CD4-positive, alpha-beta T cell treated with Interleukin-17A for 4 hours (primary cell): Measurements from ENCODE around the gene SLC25A1.

ENCODE experiments used
- DNase-seq: peaks from one replicate; pipeline ENCODE4 v3.0.0-alpha.2; 2020; ENCODE audit warnings: mixed read lengths

Gene SLC25A1

DNA sequence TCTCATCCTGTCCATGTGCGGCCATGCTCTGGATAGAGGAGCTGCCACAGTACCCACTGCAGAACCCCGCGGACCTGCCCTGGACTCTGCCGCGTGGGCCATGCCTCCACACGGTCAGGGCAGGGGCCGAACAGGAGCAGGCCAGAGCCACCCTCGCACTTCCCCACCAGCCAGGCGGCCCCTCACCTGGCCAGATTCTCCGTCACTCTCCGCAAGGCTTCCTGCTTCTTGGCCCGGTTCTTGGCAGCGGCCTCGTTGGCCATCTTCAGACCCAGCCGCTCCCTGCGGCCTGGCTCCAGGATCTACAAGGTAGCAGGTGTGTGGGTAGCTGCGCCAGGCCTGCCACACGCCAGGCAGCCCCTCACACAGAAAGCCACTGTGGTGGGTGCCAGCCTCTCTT lies 43.7 kb downstream of the SLC25A1 start:
- DNase-seq = no peak

DNA sequence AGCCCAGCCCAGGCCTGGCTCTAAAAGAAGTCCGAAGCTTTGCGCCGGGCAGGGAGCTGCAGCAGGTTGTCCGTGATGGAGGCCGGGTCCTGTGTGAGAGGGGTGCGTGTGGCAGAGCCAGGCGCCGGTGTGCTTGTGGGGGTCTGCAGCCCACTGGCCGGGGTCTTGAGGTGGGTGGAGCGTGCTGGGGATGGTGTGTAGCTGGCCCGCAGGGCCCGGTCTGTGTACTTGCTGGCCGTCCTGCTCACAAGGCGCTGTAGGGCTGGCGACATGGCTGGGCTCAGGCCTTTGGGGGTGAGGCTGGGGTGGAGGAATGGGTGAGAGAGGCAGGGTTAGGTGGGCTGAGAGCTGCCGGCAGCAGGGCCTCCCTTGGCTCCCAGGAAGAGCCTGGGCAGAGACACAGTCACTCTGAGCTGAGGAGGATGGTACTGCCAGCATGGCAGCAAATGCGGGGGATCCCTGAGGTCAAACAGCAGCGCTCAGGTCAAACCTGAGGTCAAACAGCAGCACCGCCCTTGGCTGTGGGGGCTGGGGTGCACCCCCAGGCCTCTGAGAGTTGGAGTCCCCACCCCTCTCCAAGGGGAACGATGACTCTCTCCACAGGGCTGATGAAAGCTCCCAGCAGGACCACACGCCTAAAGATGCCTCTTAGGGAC lies 44.2 kb downstream of the SLC25A1 start:
- DNase-seq = no peak

DNA sequence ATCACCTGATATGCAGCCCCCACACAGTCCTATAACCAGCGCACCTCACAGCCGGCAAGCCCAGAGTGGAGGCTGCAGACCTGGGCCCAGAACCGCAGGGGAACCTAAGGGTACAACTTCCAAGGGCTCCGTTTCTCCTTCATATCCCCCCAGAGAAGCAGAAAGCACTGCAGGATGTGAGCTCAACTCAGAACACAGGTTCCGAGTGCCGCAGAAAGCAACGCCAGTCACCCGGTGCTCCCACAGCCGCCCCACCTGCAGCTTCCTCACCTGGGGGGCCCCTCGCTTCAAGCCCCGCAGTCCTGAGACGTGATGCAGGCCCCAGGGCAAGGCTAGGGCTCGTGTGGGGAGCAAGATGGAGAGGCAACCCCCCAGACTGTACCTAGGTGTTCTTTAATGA lies 45.0 kb downstream of the SLC25A1 start:
- no peak for DNase-seq

GRCh38 chr22:19132693-19133400 lies 45.7 kb downstream of the SLC25A1 start:
- DNase-seq = no peak

DNA sequence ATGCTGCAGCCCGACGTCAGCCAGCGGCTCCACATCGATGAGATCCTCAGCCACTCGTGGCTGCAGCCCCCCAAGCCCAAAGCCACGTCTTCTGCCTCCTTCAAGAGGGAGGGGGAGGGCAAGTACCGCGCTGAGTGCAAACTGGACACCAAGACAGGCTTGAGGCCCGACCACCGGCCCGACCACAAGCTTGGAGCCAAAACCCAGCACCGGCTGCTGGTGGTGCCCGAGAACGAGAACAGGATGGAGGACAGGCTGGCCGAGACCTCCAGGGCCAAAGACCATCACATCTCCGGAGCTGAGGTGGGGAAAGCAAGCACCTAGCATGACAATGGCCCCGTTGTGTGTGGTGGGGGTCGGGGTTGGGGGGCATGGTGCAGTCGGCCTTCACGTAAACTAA lies 46.4 kb downstream of the SLC25A1 start:
- DNase-seq = no peak

- DNase-seq = no peak
Observed at GRCh38 chr22:19131685-19132015, 46.9 kb downstream of the SLC25A1 start.

DNA sequence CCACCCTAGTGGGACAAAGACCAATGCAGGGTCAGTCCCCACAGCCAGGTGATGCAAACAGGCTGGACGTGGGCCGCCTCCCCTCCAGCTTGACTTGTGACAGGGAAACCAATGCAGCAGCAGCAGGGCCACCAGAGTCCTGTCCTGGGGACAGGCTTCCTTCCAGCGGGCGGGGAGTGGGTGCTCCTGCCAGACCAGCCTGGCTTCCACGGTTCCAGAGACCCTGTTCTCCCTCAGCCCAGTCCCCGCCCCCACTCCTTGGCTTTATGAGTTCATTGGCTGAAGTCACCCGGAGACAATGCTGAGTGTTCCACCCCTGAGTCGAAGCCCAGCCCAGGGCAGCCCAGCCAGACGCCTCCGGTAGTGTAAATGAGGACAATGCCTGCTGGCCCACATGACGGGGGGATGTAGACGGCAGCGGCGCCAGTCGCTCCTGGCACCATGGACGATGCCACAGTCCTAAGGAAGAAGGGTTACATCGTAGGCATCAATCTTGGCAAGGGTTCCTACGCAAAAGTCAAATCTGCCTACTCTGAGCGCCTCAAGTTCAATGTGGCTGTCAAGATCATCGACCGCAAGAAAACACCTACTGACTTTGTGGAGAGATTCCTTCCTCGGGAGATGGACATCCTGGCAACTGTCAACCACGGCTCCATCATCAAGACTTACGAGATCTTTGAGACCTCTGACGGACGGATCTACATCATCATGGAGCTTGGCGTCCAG lies 47.4 kb downstream of the SLC25A1 start, which contains the start of gene TSSK2:
Gene TSSK2 (plus strand): TSS at position 350 of the 726 bp plus-strand sequence. CDS start 92 bp downstream, at position 442.
- DNase-seq = no peak

- no peak for DNase-seq
Observed at GRCh38 chr22:19129871-19130270, 48.7 kb downstream of the SLC25A1 start.

DNA sequence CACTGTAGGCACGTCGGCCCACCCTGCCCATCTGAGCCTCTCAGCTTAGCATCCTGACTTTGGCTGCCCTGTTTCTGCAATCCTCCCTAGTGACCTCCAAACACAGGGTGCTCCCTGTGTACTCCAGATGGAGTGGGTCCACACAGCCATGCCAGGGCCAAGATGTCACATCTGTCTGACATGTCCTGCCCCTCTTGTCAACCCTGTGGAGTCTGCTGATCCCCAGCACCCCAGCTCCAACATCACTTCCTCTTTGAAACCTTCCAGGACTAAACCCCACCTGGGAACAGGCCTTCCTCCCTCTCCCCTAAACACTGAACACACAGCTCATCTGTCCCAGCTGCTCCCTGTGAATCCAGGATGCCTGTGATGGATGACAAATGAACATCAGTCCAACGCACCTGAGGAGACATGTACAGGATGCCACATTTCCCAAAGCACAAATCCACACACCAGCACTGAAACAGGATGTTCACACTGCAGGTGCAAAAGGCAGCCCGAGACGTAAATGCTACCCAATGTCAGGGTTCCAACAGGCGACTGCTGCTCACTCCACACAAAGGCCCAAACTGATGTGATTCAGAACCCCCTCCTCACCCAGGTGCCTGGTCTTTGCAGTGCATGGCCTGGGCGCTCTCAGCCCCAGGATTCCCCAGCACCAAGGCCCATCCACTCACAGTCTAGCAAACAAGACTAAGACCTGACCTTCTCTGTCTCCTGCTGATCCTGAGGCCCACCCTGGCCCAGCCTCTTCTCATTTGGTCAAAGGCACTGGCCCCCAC lies 49.4 kb downstream of the SLC25A1 start:
- no peak for DNase-seq

DNA sequence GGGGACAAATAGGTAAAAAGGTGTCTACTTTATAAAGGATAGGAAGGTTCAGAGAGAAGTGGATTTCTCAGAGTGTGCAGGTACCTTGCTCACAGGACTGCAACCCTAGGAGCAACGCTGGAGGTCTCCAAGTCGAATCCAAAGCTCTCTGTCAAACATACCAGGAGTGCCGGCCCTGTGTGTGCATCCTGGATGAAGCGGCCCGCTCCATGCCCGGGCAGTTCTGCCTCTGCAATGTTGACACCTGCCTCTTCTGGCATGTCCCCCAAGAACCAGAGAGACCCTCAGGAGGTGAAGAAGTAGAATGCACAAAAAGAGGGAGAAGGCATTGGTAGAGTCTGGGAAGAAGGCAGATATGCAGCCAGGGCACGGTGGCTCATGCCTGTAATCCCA lies 50.5 kb downstream of the SLC25A1 start:
- DNase-seq = no peak

GRCh38 chr22:19127329-19128008 lies 51.1 kb downstream of the SLC25A1 start:
- DNase-seq = no peak

DNA sequence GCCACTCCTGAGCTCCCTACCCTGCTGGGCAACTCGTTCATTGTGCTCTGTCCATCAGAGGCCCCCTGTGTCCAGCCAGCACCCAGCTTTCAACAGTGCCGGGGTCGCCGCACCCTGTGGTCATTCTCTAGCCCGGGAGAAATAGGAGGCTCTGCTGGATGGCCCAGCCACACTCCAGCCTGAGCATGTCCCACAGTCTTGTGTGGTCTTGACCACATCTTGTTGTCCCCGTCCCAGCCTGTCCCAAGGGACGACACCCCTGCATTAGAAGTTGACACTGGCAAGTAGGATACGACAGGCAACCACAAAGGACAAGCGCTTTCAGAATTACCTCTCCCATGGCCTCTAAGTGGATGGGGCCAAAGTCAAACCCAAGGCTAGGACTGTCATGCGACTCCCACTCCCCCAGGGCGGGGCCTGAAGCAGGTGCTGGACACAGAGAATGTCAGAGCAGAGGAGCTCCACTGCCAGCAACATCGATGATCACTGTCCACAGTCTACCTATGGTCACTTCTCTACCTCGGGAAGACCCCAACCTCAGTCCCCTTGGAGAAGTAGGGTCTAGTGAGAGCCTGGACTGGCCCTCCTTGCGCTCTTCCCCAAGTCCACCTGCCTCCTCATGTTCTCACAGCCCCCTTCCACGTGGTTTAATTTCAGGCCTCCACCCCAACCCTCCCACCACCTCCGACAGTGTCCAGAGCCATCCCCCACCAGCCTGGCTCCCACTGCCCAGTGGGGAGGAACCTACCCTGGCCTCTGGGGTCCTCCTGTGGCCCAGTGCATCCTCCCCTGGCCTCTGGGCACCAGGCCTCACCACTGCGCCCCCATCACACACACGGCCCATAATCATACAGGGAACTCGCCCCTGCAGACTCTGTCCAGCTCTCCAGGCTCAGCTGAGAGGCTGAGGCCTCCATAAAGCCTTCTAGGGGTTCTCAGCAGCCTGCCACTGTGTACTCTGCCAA lies 51.9 kb downstream of the SLC25A1 start:
- no peak for DNase-seq
